ENCODE measurements around the gene WHRN. TPM values are rescaled to one million over a fixed set of nuclear protein-coding genes. Genes with fewer than 3 reads are reported as not detected.

The WHRN gene
- total RNA-seq, 1 donor from 2014 or later = 9.2 TPM

GRCh38 chr9:114365194-114365593 lies 140.1 kb downstream of the WHRN start:
- DNase-seq (ENCODE audit: low spot score) = no peak

GRCh38 chr9:114364134-114365041 lies 140.9 kb downstream of the WHRN start:
- no peak for DNase-seq (ENCODE audit: low spot score)

- no peak for DNase-seq (ENCODE audit: low spot score)
Measured at GRCh38 chr9:114363424-114363823, 141.8 kb downstream of the WHRN start.

- DNase-seq (ENCODE audit: low spot score) = no peak
Measured at GRCh38 chr9:114362394-114362793, 142.9 kb downstream of the WHRN start.

GRCh38 chr9:114361542-114361941 lies 143.7 kb downstream of the WHRN start:
- no peak for DNase-seq (ENCODE audit: low spot score)

- no peak for DNase-seq (ENCODE audit: low spot score)
Measured at GRCh38 chr9:114359801-114360200, 145.5 kb downstream of the WHRN start.

- DNase-seq (ENCODE audit: low spot score) = no peak
Measured at GRCh38 chr9:114357911-114358328, 147.4 kb downstream of the WHRN start.

- DNase-seq (ENCODE audit: low spot score) = no peak
Measured at GRCh38 chr9:114357360-114357759, 147.9 kb downstream of the WHRN start.

- DNase-seq (ENCODE audit: low spot score) = no peak
Measured at GRCh38 chr9:114356792-114357191, 148.5 kb downstream of the WHRN start.

- DNase-seq (ENCODE audit: low spot score) = no peak
Measured at GRCh38 chr9:114355821-114356220, 149.5 kb downstream of the WHRN start.

Other genes starting within 250 kb of the WHRN start
- gene ORM1, start 182.4 kb downstream of the WHRN start, total RNA-seq = 12.7 TPM
- gene ORM2, start 175.6 kb downstream of the WHRN start, total RNA-seq = 2.8 TPM
- 41.0 TPM for gene AKNA, start 117.5 kb downstream of the WHRN start, total RNA-seq
- 68.9 TPM for gene ATP6V1G1, start 82.3 kb upstream of the WHRN start, total RNA-seq
- 8.3 TPM for gene TMEM268, start 105.8 kb upstream of the WHRN start, total RNA-seq
- gene TEX53, start 152.3 kb upstream of the WHRN start, total RNA-seq = not detected
- not detected for gene TEX48, start 176.7 kb upstream of the WHRN start, total RNA-seq

All from mucosa of gallbladder (tissue), 1 donor.